ENCODE measurements around the gene TMEM236.
"Not testable (repeated sequence)": the region's sequence is repeated elsewhere in the genome, so short reads cannot be mapped to it uniquely, and the experiment has no call there.

Gene TMEM236

GRCh38 chr10:17751781-17752445, at the start of gene TMEM236:
TSS of gene TMEM236 (plus strand) at chr10:17752201. CDS start at chr10:17752296, 95 bp downstream.
- DNase-seq = no peak

GRCh38 chr10:17703706-17704105, 48.3 kb upstream of the TMEM236 start:
- DNase-seq = no peak

GRCh38 chr10:17708821-17709220, 43.2 kb upstream of the TMEM236 start:
- DNase-seq = no peak

- DNase-seq = no peak
Measured at GRCh38 chr10:17709492-17709891, 42.5 kb upstream of the TMEM236 start.

GRCh38 chr10:17710181-17710580, 41.8 kb upstream of the TMEM236 start:
- no peak for DNase-seq

GRCh38 chr10:17712053-17712452, 39.9 kb upstream of the TMEM236 start:
- no peak for DNase-seq

GRCh38 chr10:17712717-17713471, 39.1 kb upstream of the TMEM236 start:
- no peak for DNase-seq

GRCh38 chr10:17713758-17714157, 38.2 kb upstream of the TMEM236 start:
- DNase-seq = no peak

GRCh38 chr10:17716161-17716560, 35.8 kb upstream of the TMEM236 start:
- DNase-seq = no peak

GRCh38 chr10:17722317-17723014, 29.5 kb upstream of the TMEM236 start:
- DNase-seq = not testable (repeated sequence)

- no peak for DNase-seq
Measured at GRCh38 chr10:17725703-17726102, 26.3 kb upstream of the TMEM236 start.

GRCh38 chr10:17729630-17730029, 22.4 kb upstream of the TMEM236 start:
- DNase-seq = no peak

- DNase-seq = no peak
Measured at GRCh38 chr10:17730667-17731066, 21.3 kb upstream of the TMEM236 start.

- DNase-seq = no peak
Measured at GRCh38 chr10:17731331-17732020, 20.5 kb upstream of the TMEM236 start.

GRCh38 chr10:17733620-17734019, 18.4 kb upstream of the TMEM236 start:
- DNase-seq = no peak

- DNase-seq = no peak
Measured at GRCh38 chr10:17734432-17735080, 17.4 kb upstream of the TMEM236 start.

GRCh38 chr10:17735166-17735941, 16.6 kb upstream of the TMEM236 start:
- DNase-seq = no peak

GRCh38 chr10:17736223-17736622, 15.8 kb upstream of the TMEM236 start:
- no peak for DNase-seq

- no peak for DNase-seq
Measured at GRCh38 chr10:17737027-17737965, 14.7 kb upstream of the TMEM236 start.

- DNase-seq = no peak
Measured at GRCh38 chr10:17740668-17741067, 11.3 kb upstream of the TMEM236 start.

GRCh38 chr10:17742918-17743317, 9.1 kb upstream of the TMEM236 start:
- no peak for DNase-seq

Measured in DMS 273 treated with DMSO at 0.1 percent for 48 hours (cell line).